Measurements from ENCODE around the gene AIPL1.

The AIPL1 gene

DNA sequence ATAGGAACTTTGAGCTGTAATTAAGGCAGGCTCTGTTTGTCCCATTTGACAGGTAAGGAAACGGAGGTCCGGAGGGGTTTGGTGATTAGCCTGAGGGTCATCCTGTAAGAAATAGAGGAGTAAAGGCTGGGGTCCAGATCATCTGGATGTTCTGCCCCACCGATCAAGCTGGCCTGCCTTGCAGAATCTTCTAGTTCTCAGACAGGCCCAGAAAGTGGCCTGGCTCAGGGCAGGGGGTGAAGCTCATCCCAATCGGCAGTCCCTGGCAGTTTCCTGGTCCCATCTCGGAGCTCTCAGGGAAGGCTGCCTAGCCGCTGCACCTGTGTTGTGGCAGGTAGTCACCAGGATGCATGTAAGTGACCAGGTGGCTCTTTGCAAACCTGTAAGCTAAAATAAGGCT lies 13.6 kb upstream of the AIPL1 start:
- DNase-seq = no peak

DNA sequence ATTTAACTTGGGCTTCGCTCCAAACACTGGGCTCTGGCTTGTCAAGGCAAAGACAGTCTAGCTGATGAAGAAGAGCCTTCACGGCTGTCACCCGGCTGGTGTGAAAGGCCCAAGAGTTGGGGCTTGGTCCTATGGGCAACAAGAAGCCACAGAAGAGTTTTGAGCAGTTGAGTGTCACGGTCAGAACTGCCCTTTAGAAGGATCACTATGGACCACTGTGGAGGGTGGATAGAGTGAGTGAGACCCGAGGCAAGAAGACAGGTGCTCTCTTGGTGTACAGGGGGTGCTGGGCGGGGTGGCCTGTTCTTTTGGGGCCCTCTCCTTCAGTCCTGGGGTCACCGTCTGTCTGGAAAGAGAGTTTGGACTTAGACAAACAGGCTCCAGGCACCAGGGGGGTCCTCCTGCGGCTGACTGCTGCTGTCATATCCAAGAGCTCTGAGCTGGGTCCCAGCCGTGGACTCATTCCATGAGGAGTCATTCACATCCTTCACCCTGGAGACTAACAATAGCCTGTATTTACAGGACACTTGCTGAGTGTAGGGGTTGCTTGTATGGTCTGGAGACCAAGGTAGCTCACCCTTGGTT lies 11.7 kb upstream of the AIPL1 start:
- DNase-seq = no peak

DNA sequence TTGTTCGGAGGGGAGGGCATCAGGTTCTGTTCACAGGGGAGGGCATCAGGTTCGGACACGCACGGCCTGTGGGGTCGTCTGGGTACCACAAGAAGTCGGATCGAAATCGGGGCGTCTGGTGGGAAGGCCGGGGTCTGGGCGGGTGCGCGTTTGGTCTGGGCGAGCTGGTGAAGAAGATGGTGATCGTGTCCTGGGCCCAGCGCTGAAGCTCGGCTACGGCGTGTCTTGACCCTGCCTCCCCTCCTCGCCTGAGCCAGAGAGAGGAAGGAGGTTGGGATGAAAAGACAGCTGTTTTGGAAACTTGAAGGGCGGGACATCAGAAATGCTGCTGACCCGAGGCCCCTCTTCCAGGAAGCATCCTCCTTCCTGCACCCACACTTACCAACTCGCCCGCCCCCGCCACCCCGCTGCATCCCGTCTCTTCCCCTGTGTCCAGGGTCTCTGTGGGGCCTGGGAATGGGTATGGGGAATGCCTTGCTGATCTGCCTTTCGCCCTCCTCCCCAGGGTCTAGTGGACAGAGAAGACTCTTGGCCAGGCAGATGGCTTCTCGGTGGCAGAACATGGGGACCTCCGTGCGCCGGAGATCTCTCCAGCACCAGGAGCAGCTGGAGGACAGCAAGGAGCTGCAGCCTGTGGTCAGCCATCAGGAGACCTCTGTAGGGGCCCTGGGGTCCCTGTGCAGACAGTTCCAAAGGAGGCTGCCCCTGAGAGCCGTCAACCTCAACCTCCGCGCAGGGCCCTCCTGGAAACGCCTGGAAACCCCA lies 9.8 kb upstream of the AIPL1 start:
- DNase-seq = no peak

DNA sequence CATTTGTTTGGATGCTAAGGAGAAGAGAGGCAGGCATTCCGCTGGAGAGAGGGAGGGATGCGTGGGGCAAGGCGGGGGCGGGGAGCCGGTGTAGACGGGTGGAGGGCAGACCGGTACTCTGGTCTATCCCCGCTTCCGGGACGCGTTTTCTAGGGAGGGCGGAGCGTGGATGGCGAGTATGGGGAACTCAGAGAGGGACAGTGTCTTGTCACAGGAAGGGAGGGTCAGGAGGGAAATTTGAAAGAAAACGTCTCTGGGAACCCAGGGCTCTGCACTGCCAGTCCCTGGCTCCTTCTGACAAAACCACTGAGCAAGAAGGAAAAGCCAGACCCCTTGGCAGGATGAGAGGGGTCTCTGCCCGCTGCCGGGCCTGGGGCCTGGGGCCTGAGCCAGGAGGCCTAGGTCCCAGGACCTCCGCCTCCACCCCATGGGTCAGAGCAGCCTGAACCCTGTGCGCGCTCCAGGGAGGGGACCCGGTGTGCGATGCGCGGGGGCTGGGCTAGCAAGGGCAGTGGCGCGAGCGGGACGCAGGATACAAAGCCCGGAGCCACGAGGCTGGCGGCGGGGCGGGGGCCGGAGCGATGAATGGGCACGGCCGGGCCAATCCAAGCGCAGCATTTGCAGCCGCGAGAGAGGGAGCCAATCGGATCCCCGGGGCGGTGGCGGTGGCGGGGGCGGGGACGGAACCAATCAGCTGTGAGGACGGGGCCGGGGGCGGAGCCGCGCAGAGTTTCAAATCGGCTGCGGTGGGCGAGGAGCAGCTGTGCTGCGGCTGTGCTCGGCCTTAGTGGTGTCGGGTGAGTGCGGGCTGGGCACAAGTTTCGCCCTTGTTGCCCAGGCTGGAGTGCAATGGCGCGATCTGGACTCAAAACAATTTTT lies 9.0 kb upstream of the AIPL1 start, which contains the start of gene PIMREG:
Gene PIMREG (plus strand): TSS at position 764 of the 879 bp plus-strand sequence. CDS start 656 bp downstream, outside the sequence.
- peak; percentile 98 for DNase-seq

DNA sequence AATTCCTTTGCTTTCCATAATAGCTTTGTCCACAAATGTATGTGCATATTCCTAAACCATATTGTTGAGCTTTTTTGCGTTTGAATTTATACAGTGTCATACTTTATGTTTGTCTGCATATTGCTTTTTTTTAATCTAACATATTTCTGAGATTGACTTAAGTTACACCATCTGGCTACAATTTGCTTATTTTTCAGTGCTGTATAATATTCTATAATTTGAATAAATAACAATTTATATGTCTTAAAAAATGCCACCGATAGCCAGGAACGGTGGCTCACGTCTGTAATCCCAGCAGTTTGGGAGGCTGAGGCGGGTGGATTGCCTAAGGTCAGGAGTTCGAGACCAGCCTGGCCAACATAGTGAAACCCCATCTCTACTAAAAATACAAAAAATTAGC lies 7.9 kb upstream of the AIPL1 start:
- DNase-seq = no peak

DNA sequence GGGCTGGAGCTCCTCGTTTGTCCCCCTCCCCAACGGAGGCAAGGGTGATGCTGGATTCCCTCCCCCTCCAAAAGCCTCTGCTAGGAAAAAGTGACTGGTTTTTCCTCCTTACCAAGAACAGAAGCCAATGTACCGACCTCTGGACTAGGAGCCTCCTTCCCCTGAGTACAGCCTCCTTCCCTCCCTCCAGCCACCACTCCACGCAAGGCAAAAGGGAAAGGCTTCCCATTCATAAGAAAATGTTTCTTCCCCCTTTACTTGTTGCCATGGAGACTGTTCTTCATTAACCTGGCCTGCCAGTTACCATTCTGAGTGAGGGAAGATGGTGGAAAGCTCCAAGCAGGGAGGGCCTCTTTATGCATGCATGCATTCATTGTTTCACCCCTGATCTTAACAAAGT lies 5.0 kb upstream of the AIPL1 start:
- DNase-seq = no peak

DNA sequence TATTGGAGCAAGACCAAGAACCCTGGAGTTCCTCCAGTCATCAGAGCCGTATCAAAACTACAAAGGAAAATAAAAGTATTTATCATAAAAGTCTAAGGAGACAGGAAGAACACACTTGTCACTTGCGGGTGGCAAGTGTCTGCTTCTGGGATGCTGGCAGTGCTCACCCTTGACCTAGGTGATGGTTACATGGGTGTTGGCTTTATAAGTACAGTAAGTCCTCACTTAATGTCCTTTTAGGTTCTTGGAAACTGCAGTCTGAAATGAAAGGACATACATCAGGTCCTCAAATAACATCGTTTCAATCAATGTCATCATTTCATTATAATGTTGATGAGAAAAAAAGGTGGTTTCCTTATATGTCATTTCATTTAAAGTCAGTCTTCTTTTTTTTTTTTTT lies 3.0 kb upstream of the AIPL1 start:
- DNase-seq = no peak

DNA sequence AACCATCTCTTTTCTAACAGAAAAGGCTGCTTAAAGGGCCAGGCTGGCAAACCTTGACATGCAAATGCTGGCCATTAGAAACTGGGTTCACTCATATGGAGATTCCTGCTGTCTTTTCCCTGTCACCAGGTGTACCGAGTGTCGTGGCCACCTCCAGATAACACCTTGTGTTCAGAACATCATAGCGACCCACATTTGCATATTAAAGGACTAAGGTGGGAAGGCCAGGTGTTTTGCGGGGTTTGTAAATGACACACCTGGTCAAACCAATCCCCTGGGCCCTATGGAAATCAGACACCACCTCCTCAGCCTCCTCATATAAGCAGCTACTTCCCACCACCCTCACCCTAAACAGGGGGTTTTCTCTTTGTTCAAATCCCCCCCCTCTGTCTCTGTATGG lies 2.5 kb upstream of the AIPL1 start:
- DNase-seq = no peak

DNA sequence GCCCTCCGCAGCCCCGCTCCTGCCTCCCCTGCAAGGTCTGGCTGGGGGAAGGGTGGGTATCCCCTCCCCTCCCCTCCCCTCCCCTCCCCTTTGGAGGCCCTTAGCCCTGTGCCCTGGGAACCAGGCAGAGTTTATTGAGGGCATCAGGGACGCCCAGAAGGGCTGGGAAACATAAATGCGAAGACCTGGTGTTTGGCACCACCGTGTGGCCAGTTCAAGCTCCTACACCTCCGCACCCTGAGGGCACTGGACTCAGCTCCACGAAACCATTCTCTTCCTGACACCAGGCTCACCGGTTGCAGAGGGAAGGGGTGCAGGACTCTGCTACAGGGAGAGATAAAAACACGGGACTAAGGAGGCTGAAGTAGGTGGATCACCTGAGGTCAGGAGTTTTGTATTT lies 1.0 kb upstream of the AIPL1 start:
- peak; percentile 67 for DNase-seq

DNA sequence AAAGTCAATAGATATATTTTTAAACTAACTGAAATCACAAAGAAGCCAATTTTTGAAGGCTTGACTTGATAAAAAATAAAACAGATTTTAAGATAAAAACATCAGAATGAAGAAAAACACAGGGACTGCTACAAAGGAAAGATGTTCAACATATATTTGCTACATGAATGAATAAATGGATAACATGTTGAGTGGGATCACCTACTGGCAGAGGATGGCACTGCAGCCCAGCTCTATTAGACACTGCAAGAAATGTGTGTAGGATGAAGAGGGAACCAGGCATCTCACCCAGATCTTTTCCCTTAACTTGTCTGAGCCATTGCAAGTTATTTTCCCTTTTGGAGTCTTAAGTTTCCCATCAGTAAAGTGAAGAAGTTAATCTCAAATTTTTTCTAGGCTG lies 4.2 kb downstream of the AIPL1 start:
- DNase-seq = no peak

DNA sequence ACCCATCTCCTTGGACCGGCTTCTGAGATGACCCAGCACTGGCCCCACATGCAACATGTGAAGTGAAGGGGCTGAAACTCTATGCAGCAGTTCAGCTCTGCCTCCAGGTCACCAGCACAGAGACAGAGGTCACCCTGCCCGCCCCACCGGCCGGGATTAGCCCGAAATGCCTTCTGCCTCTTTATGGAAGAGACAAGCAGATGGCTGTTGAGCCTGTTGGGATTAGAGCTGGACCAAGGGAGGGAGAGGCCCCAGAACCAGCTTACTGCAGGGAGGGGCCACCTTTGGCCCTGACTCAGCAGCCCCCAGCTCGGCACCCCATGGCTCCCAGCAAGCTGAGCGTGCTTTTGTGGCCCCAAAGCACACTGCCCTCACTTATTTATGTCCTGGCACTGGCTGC lies 5.7 kb downstream of the AIPL1 start:
- DNase-seq = no peak

DNA sequence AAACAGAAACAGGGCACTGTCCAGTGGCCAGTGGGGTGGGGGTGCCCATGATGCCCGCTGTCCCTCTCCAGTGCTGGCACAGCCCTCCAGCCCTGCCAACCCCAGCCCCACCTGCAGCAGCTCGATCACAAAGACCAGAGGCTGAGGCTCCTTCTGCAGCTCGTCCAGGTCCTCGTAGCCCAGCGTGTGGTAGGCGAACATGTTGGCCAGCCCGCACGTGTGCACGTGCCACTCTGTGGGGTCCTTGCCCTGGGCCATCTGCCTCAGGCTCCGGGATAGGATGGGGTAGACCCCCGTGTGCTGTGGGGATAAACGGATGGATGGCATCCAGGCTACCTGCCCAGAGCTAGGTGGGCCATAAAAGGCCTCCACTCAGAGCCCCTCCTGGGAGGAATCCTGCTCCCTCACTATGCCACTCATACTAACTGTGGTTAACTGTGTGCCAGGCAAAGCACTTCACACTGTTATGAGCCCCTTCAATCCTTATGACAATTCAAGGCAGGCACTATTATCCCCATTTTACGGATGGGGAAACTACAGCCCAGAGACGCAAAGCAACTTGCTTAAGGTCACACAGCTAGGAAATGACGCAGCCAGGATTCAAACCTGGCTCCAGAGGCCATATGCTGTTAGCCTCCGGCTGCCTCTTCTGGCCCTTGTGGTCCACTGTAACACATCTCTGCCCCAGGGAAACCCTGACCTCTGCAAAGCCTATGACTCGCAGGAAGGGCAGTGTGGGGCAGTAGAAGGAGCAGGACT lies 6.5 kb downstream of the AIPL1 start:
- DNase-seq = no peak

DNA sequence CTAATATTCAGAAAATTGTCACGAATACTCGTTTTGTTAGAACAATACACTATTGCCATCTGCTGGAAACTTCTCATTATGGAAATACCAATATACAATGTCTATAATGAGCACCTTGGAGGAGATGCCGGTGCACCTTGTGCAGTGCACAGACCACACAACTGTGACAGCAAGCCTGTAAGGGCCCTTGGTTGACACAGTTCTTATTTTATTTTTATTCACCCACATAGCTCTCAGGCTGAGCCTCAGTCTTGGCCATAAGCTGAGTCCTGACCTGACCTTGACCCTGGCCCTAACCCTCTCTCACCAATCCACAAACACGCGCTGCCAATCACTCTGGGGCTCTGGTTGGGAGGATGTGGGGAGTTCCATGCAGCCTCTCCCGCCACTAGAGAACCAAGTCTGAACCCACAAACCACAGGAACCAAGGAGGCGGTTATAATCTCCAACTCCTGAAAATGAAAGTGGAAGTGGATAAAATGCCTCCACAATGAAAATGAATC lies 7.6 kb downstream of the AIPL1 start:
- DNase-seq = no peak

DNA sequence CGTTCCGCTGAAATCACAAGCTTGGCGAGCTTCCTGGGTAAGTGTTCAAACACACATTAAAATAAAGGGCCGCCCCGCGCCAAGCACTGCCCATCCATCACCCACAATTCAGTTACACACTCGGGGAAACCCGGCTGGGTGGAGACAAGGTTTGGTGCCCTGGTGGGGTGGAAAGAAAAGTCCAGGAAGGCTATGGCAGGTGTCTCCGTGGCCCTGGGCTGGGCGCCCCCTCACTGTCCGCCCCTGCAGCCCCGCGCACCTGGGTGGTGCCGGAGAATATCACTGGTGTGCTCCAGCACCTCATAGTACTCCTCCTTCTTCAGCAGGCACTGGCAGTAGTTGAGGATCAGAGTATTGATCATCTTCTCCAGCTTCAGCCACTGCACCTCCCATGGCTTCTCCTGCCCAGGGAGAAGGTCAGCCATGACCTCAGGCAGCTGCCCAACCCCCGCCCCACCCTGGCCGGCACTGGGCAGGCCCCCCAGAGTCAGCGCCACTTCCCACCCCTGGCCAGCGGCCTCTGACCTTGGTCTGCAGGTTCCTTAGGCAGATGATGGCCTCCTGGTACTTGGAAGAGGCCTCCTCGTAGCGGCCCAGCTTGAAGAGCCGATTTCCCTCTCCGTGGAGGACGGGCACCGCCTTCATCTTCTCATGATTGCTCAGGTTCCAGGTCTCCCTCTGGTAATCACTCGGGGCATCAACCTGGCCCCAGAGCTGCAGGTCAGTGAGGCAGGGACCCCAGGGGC lies 8.4 kb downstream of the AIPL1 start:
- no peak for DNase-seq

DNA sequence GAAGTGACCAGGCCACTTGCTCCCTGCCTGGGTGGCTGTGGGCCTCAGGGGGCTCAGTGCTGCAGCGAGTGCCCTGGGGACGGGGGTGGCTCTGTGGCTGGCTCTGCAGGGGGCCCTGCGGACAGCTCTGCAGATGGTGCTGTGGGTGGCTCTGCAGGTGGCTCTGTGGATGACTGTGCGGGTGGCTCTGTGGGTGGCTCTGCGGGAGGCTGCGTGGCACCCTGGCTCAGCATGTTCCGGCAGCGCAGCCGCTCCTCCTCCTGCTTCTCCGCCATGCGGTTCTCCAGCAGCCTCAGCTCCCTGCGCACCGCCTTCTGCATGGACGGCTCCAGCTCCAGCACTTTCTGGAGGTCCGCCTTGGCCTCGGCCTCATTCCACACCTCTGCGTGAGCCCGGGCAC lies 9.5 kb downstream of the AIPL1 start:
- DNase-seq = no peak

DNA sequence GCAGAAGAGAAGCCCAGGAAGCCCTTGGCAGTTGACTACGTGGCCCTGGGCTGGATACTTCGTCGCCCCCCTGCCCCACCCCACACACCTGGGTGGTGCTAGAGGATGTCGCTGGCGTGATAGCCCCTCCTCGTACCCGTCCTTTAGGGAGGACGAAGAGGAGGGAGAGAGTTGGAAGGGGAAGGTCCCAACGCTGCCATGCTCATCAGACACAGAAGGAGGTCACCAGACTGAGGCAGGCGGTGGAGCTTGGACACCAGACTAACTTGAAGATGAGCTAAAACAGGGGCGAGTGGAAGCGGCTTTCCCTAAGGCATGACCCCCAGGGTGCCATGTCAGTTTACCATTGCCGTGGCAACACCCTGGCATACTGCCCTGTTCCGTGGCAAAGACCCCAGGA lies 11.0 kb downstream of the AIPL1 start:
- no peak for DNase-seq

DNA sequence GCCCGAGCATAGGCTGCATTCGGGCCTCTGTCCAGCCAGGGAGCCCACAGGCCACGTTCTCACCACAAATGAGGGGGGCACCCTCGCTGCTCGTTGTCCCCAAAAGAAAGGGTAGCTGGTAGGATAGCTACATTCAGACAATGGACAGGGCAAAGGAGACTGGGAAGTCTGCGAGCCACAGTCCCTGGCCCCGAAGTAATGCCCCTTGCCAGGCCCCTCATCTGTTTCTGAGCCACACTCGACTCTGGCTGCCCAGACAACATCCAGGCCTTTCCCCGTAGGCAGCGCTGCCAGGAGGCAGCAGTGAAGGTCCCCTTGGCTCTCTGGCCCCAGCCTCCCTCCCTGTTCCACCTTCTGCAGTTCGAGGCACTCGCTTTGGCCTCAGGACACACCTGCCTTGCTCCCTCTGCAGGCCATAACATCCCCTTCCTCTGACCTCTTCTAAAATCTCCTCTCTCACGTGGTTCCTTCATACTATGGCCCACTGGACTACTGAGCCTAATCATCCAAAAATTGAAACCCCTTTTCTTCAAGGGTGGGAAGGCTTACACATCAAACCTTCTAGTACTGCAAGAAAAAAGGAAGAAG lies 12.2 kb downstream of the AIPL1 start:
- no peak for DNase-seq

DNA sequence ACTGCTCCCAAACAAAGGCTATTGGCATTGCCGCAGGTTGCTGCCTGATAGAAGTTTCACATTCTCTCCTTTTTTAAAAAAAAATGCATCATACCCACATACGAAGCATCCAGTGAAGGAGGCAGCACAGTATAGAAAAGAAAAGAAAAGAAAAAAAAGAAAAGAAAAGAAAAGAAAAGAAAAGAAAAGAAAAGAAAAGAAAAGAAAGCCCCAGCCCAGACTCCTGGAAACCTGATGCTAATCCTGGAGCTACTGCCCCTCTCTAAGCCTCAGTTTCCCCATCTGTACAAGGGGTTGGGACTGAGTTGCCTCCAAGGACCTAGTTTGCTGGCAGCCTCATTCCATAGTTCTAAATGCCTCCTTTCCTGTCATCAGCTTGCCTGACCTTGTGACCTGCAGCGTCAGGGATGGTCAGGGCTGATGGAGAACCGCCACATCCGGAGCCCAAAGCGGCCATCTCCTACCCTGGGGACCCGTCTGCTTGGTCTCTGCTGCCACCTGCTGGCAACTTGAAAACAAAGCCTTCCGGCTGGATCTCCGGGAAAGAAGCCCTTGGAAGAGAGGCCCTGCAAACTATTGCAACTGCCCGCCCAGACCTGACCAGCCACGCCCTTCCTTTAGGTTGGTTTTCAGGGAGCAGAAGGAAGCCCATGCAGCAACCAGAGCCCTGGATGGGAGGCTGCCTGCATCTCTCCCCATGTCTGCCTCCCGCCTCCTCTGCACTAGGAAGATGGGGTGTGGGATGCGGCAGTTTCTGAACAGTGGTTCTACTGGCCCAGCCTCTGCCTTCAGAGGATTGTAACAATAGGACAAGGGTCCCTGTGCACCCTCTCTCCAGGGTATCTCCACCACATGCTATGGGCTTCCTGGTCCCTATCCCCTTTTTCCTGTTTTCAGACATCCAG lies 13.0 kb downstream of the AIPL1 start:
- peak; percentile 80 for DNase-seq

DNA sequence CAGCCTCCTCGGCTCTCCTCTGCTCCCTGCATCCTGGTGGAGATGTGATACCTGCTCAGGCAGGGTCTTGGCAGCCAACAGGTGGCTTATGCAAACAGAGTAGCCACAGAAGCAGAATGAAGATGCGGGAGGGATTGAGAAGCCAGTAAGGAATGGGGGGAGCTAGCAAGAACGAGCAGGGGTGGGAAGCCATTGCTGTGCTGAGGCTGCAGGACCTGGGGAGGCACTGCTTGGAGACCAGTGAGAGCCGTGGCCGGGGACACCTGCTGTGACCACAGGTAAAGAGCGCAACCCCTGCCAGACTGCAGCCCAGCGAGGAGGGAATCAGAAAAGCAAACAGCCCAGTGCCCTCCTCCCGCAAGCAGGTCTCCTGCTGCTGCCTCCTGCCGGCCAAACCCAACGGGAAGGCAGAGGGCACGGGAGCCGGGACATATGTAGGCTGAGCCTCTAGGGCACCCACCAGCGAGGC lies 14.7 kb downstream of the AIPL1 start:
- DNase-seq = no peak

DNA sequence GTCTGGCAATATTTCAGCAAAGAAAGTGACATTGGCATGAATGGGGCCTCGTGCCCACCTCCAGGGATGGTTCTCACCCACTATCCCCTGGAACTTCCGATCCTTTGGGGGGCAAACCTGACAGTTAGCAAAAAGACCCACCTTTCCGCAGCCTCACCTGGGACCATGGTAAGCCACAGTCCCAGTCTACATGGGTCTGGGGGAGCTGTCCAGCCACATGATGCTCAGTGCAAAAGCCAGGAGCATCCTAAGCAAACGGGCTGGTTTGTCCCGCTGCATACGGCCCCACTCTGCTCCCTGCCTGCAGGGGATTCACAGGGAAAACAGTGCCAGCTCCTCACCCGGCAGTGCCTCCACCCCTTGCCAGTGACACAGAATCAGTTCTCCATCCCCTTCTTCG lies 19.3 kb downstream of the AIPL1 start:
- DNase-seq = no peak
